Stimulated activated naive CD8-positive, alpha-beta T cell treated with anti-CD3 and anti-CD28 coated beads, Interleukin-15, Interleukin-2, amounts not matched to agents 100 U/mL and 50 U/mL, for 24 hours (primary cell): ENCODE measurements around the gene SLC25A17.
"Not testable (repeated sequence)": the region's sequence is repeated elsewhere in the genome, so short reads cannot be mapped to it uniquely, and the experiment has no call there.

Experiments used
- ATAC-seq: fragments of 150-1000 bp; cut with Tn5 transposase; one replicate; pipeline ENCODE4 v1.10.0; 2021
- DNase-seq: peaks from one replicate; pipeline ENCODE4 v3.0.0; 2021

SLC25A17 gene

DNA sequence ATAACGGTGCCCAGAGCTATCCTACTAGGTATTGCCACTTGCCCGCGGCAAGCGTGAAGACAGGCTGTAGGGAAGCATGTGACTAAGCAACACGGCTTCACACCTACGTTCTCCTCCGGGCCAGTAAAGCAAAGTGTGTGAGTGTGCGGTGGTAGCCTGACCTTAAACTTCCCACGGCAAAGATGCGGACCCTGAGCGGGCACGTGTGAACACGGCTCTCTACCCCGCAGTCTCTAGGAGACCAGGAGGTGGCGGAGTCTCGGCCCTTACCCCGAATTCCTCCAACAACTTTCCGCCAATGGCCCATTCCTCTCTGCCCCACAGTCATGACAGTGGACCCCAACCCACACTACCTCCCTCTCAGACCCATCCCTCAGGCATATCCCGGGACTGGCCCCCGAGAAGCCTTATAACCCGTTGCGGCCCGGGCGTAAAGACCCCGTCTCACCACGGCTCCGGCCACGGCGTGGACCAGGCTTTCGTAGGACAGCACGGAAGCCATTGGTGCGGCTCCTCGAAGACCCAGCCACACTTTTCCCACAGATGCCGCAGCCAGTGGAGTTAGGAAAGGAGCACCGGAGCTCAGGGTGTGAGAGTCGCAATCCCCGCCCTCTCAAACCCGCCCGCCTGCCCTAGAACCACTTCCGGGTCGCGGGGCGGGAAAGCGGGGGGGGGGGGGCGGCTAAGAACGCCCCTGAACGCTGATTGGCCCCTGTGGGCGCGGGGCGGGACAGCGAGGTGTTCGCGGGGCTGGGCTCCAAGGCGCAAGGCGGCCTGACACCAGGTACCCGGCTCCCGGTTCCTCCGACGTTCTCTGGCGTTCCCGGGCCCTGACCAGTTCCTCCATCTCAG is at the start of gene SLC25A17:
SLC25A17 (minus strand) TSS at position 600 of the 852 bp plus-strand sequence; CDS start at position 502, 98 bp downstream.
- DNase-seq: peak; percentile 91

GRCh38 chr22:40868379-40868778 is 49.2 kb upstream of the SLC25A17 start:
- DNase-seq, ATAC-seq: not testable (repeated sequence)

More for the DNA sequence above, at the start of gene SLC25A17:
- peak; percentile 94 for ATAC-seq

GRCh38 chr22:40867109-40867508 is 48.0 kb upstream of the SLC25A17 start:
- ATAC-seq (no peak), DNase-seq (no peak)

GRCh38 chr22:40862537-40862936 is 43.4 kb upstream of the SLC25A17 start:
- DNase-seq (no peak), ATAC-seq (no peak)

DNA sequence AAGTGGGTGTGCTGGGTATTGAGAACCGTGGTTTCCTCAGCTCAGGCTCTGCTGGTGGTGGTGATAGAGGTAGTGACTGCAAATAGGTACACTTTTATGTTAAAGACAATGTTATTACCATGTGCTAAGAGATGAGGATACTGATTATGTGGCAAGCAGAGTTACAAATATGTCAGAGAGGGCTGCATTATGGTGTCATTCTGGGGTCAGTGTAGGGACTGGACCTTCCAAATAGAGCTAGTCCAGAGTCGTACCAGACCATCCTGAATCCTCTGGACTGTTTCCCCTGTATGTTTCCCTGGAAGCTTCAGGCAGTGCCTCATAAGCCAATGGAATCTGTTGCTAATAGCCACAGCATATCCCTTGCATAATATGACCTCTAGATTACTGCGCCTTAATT is 42.9 kb upstream of the SLC25A17 start, which contains the start of gene DNAJB7:
DNAJB7 (minus strand) TSS at position 101 of the 400 bp plus-strand sequence. CDS start 119 bp downstream, outside the sequence.
- ATAC-seq (no peak), DNase-seq (no peak)

DNA sequence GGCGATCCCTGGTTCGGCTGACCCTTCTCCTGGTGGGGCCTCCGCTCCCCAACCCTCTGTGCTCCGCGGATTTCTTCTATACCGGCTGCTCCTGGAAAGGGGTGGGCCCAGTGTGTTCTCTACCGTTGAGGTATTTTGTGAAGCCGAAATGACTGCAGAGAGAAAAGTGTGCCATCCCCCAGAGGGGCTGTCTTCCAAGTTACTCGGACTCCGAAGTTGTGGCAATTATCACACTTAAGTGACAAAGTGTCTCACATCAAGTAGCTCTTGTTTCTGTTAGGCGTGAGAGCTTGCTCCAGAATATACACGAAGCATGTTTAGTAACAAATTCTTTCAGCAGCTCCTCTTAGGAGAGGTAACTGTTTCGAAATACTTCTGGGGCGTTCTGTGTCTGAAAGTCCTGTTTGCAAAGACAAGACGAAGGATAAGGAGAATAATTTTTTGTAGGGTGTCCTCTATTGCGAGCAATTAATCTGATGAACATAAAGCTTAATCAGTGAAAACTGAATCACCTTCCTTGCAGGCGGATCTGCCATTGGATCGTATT is 38.2 kb upstream of the SLC25A17 start:
- ATAC-seq (no peak), DNase-seq (no peak)

DNA sequence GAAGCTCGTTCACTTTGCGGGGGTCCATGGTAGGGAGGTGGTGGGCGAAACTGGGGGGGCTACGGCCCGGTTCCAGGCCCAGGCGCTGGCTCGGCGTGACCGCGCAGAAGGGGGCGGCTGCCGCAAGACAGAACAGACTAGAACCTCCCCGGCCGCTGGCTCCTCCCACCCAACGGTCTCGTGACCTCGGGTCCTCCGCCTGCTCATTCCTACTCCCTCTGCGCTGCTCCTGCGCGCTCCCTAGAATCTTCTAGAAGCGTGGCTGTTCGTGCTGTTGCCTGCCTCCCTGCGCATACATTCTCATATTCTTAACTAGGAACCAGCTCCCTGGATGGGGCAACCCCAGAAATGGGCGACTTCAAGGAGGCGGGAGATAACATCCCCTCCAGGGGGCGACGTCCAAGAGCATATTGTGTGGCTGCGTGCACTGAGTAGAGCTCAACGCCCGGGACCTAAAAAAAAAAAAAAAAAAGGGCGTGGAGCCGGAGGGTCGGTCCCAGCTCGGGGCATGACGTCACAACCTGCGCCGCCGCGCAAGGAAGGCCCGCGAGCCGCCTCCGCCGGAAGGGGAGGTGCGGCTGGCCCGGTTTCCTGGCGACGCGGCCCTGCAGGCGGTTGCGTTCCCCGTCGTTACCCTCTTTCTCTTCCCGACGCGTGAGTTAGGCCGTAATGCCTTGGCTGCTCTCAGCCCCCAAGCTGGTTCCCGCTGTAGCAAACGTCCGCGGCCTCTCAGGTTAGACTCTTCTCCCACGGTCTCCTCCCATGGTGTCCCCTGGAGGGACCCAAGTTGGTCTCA is 37.6 kb upstream of the SLC25A17 start, which contains the start of the genes ST13 and XPNPEP3:
ST13 (minus strand) TSS at position 127 of the 796 bp plus-strand sequence; CDS start at position 28, 99 bp downstream.
XPNPEP3 (plus strand) TSS at position 636 of the 796 bp plus-strand sequence; CDS start at position 670, 34 bp downstream.
- peak; percentile 98 for DNase-seq
- peak; percentile 96 for ATAC-seq

DNA sequence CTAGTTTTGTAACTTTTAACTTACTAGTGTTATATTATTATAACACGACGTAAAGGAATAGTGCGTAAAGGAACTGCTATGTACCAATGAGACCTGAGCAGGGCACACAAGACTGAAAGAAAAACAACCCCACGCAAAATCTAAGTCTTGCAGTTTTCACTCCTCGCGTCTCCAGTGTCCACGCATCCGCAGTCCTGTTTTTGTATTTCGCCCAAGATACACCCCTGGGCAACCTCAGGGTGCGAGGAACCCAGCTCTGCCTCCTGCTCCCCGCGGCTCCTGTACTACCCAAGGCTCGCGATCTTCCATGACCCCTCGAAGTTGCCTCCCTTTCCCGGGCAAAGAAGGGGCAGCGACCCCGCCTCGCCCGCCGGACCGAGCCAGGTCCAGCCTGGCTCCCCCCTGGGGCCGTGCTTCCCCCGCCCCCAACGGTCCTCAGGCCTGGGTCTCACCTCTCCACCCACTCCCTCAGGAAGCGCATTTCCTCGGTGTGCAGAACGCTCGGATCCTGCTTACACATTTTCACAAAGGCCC is 36.9 kb upstream of the SLC25A17 start:
- ATAC-seq: peak; percentile 11
- no peak for DNase-seq

DNA sequence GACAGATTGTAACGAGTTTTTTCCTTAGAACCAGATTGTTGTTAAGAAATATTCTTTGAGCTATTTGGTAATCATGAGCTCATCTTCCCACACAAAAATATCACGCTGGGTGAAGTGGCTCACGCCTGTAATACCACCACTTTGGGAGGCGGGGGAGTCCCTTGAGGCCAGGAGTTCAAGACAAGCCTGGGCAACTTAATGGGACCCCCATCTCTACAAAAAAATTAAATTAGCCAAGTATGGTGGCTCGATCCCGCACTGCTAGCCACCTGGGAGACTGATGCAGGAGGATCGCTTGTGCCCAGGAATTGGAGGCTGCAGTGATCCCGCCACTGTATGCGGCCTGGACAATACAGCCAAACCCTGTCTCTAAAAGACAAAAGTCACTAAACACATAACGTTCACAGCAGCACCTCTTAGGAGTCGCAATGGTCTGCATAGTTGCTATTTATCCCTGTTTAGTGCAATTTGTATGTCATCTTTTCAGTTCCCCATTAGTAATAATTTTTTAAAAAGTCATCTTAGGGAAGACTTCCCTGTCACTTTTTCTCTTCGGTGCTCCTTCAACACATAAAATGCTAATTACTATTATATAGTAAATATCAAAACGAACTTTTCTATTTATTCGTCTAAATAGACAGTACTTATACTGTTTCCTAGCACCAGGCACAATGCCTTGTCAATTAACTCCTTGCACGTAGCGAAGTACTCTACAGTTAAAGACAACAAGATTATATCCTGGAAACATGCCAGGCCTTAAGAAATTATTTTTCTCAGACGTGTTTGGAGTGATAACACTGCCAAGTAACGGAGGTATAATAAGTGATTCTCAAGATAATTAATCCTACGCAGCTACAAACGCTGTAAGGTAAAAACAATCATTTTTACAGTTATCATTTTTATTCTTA is 36.2 kb upstream of the SLC25A17 start:
- ATAC-seq (no peak), DNase-seq (peak; percentile 27)

DNA sequence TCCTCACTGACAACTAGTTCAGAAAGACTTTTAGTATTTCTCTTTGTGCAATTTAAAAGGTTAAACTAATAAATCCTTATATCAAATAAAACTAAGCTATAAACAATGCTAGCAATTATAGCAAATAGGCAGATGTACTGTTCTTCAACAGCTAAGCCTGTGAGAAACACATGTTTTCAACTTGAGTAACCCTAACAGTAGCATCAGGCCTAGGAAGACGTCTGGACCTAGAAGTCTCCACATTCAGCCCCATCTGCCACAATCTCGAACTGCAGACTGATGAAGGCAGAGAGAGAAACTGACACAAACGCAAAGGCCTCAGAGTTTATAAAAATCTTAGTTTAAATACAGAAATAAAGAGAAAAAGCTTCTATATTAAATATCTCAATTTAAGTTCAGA is 34.8 kb upstream of the SLC25A17 start:
- no peak for ATAC-seq
- no peak for DNase-seq

- ATAC-seq (no peak), DNase-seq (no peak)
Measured at GRCh38 chr22:40853333-40853732, 34.2 kb upstream of the SLC25A17 start.

GRCh38 chr22:40845816-40846215 is 26.7 kb upstream of the SLC25A17 start:
- not testable (repeated sequence) for DNase-seq, ATAC-seq

- ATAC-seq (no peak), DNase-seq (no peak)
Measured at GRCh38 chr22:40844951-40845350, 25.8 kb upstream of the SLC25A17 start.

DNA sequence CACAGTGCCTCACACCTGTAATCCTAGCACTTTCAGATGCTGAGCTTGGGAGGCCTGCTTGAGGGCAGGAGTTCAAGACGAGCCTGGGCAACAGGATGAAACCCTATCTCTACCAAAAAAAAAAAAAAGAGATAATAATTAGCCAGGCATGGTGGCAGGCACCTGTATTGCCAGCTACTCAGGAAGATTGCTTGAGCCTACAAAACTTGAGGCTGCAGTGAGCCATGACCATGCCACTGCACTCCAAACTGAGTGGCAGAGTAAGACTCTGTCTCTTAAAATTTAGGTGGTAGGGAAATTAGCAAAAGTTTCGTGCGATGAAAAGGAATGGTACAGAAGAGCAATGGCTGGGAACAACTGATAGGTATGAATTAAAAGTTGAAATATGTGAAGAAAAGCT is 19.3 kb upstream of the SLC25A17 start:
- DNase-seq (no peak), ATAC-seq (no peak)

DNA sequence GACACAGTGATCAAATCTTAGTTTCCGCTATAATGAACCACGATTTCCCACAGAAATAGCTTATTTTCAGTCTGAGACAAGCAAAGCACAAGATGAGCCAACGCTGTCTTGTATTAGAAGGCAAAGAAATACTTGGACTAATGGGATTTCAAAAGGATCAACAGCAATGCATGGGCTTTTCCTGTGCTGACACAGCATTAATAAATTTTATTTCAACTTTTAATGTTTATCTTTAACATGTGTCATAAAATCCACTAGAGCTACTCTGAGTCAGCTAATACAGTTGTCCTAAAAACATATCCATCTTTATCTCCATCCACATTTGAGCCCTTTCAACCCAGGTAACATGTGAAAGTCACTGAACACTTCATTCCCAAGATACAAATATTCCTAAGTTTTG is 15.5 kb upstream of the SLC25A17 start:
- DNase-seq (no peak), ATAC-seq (no peak)

DNA sequence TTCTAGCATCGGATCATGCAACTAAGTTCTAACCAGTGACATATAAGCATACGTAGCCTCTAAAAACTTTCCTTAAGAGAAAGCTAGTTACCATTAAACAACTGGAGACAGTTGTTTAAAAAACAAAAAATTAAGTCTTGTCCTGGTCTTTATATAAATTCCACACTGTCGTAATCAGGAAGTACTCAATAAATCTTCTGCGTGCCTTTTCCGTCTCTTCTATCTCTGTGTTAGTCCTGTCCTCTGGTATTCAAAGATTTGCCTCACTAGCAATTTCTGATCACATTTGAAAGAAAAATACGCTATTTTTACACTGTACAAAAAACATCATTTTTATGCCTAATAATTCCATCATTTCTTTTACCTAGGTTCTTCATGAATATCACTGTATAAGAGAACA is 10.0 kb upstream of the SLC25A17 start:
- no peak for DNase-seq

DNA sequence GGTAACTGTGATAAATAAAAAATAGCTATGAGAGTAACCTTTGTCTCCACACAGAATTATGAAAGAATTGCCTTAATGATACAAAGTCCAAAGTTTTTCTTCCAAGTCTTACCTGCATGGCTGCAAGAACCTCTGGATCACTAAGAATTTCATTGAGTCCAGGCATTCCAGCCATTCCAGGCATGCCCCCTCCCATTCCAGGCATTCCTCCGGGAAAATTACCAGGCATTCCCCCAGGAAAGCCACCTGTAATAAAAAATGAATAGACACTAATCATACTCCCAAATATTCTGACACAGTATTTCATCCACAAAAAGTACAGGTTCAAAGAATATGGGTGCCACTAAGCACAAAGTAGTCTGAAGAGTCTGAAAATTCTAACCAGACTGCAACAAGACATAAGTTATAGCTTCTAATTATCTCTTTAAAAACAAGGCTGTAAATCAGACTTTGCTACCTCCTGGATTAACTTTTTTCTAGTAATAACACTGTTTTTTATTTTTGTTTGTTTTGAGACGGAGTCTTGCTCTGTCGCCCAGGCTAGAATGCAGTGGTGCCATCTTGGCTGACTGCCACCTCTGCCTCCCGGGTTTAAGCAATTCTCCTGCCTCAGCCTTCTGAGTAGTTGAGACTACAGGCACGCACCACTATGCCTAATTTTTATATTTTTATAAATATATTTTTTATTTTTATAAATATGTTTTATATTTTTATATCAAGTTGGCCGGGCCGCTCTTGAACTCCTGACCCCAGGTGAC is 8.0 kb upstream of the SLC25A17 start:
- ATAC-seq: no peak
- DNase-seq: no peak

More for the DNA sequence above, 10.0 kb upstream of the SLC25A17 start:
- ATAC-seq: no peak

GRCh38 chr22:40826292-40826691 is 7.1 kb upstream of the SLC25A17 start:
- not testable (repeated sequence) for DNase-seq, ATAC-seq

DNA sequence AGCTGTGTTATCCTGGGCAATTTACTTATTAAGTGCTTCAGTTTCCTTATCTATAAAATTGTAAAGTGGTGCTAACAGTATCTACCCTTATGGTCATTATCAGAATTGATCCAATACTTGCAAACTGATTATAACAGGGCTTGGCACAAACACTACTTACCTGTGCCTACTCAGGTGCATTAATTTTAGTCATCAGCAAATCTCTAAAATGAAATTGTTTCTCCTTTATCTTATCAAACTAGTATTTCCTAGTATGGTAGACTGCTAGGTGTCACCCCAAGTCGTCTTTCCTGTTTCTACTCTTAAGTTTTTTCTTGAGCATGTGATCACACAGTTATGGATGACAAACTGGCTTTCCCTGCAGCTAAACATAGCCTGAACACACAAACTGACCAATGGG is 4.3 kb upstream of the SLC25A17 start:
- DNase-seq (no peak), ATAC-seq (no peak)

GRCh38 chr22:40819599-40820140 is 524 bp upstream of the SLC25A17 start:
- ATAC-seq: no peak
- no peak for DNase-seq
